Neural cell (in vitro differentiated cells): Measurements from ENCODE around the gene ADPRM. TPM values are rescaled to one million over a fixed set of nuclear protein-coding genes. Genes with fewer than 3 reads are reported as not detected.

Experiments used
- H2AFZ ChIP-seq: fragments of 200-600, 300-800 bp; sonication (generic), shearing (Covaris generic); 2 replicates; pipeline ENCODE4 v1.6.0; 2014; ENCODE audit warnings: low read depth, mild to moderate bottlenecking, antibody characterized with exemption, low read length, moderate library complexity
- H3F3A ChIP-seq: fragments of 200-600 bp; shearing (Covaris generic); 2 replicates; pipeline ENCODE4 v1.6.1; 2016; ENCODE audit warnings: mild to moderate bottlenecking, moderate library complexity, mixed read lengths, antibody characterized with exemption, low read length; ENCODE audit not compliant: insufficient read depth, poor library complexity, severe bottlenecking
- H3K27ac ChIP-seq: fragments of 200-600, 300-800 bp; sonication (generic), shearing (Covaris generic); 2 replicates; pipeline ENCODE4 v1.5.1; 2014; ENCODE audit warnings: mild to moderate bottlenecking, low read length, moderate library complexity
- H3K27me3 ChIP-seq: fragments of 300-800, 200-600 bp; sonication (generic), shearing (Covaris generic); 2 replicates; pipeline ENCODE4 v1.6.0; 2014; ENCODE audit warnings: mild to moderate bottlenecking, low read depth, low read length, moderate library complexity; ENCODE audit not compliant: insufficient read depth
- H3K36me3 ChIP-seq: fragments of 300-800, 200-600 bp; sonication (generic), shearing (Covaris generic); 2 replicates; pipeline ENCODE4 v1.5.1; 2014; ENCODE audit warnings: mild to moderate bottlenecking, antibody characterized with exemption, low read length, moderate library complexity; ENCODE audit not compliant: insufficient read depth
- H3K4me2 ChIP-seq: fragments of 300-800, 200-600 bp; sonication (generic), shearing (Covaris generic); 2 replicates; pipeline ENCODE4 v1.6.0; 2014; ENCODE audit warnings: mild to moderate bottlenecking, low read length
- H3K4me3 ChIP-seq: fragments of 300-800, 200-600 bp; sonication (generic), shearing (Covaris generic); 2 replicates; pipeline ENCODE4 v1.5.1; 2014; ENCODE audit warnings: mild to moderate bottlenecking, low read length, moderate library complexity
- H3K79me2 ChIP-seq: fragments of 200-600 bp; shearing (Covaris generic); replicated peaks from 2 replicates; pipeline ENCODE4 v1.6.0; 2014; ENCODE audit warnings: mild to moderate bottlenecking, low read length, moderate library complexity; ENCODE audit not compliant: insufficient read depth
- H3K9ac ChIP-seq: fragments of 300-800, 200-600 bp; sonication (generic), shearing (Covaris generic); 2 replicates; pipeline ENCODE4 v1.6.1; 2016; ENCODE audit warnings: mild to moderate bottlenecking, low read length, mixed read lengths
- H3K9me2 ChIP-seq: fragments of 200-600 bp; shearing (Covaris generic); 2 replicates; pipeline ENCODE4 v1.6.1; 2016; ENCODE audit warnings: mild to moderate bottlenecking, low read length, mixed read lengths; ENCODE audit not compliant: insufficient read depth
- H3K9me3 ChIP-seq: fragments of 200-600, 300-800 bp; sonication (generic), shearing (Covaris generic); 2 replicates; pipeline ENCODE4 v1.6.1; 2016; ENCODE audit warnings: mild to moderate bottlenecking, mixed run types, low read length, moderate library complexity, mixed read lengths
- H4K20me1 ChIP-seq: fragments of 200-600 bp; shearing (Covaris generic); 2 replicates; pipeline ENCODE4 v1.6.1; 2016; ENCODE audit warnings: mild to moderate bottlenecking, mixed run types; ENCODE audit not compliant: insufficient read depth
- CTCF ChIP-seq: fragments of 450-650 bp; IDR thresholded peaks from 2 replicates; pipeline ENCODE4 v1.5.1; 2014; ENCODE audit warnings: antibody characterized with exemption, mild to moderate bottlenecking, moderate library complexity; ENCODE audit not compliant: poor library complexity, severe bottlenecking
- EP300 ChIP-seq: fragments of 450-650 bp; conservative IDR thresholded peaks from 2 replicates; pipeline ENCODE4 v1.6.1; 2014; ENCODE audit warnings: antibody characterized with exemption, mild to moderate bottlenecking, moderate library complexity; ENCODE audit not compliant: poor library complexity, severe bottlenecking
- EZH2 ChIP-seq: fragments of 200-600, 300-800 bp; shearing (Covaris generic), sonication (generic); IDR thresholded peaks from 2 replicates; pipeline ENCODE4 v1.6.1; 2014; ENCODE audit warnings: antibody characterized with exemption, low read length, borderline replicate concordance, mild to moderate bottlenecking; ENCODE audit not compliant: insufficient read depth, poor library complexity, severe bottlenecking
- MXI1 ChIP-seq: fragments of 450-650 bp; conservative IDR thresholded peaks from 2 replicates; pipeline ENCODE4 v1.6.1; 2014; ENCODE audit warnings: antibody characterized with exemption, mild to moderate bottlenecking; ENCODE audit not compliant: poor library complexity, severe bottlenecking
- POLR2AphosphoS5 ChIP-seq: IDR thresholded peaks from 2 replicates; pipeline ENCODE4 v1.6.1; 2012
- RAD21 ChIP-seq: fragments of 450-650 bp; conservative IDR thresholded peaks from 2 replicates; pipeline ENCODE4 v1.6.1; 2014; ENCODE audit warnings: antibody characterized with exemption, mild to moderate bottlenecking, moderate library complexity
- REST ChIP-seq: IDR thresholded peaks from 2 replicates; pipeline ENCODE4 v1.6.1; 2012; ENCODE audit warnings: borderline replicate concordance
- SMC3 ChIP-seq: fragments of 450-650 bp; conservative IDR thresholded peaks from 2 replicates; pipeline ENCODE4 v1.6.1; 2014; ENCODE audit warnings: antibody characterized with exemption, mild to moderate bottlenecking, moderate library complexity; ENCODE audit not compliant: poor library complexity
- TAF1 ChIP-seq: IDR thresholded peaks from 2 replicates; pipeline ENCODE4 v1.6.1; 2012; ENCODE audit warnings: low read depth
- polyA plus RNA-seq: library from polyadenylated mRNA; depleted of rRNA; stranded (reverse); fragments of >200 nt; gene quantifications from 2 replicates; pipeline ENCODE4 v1.2.3, GENCODE V29; 2014

Gene ADPRM
- polyA plus RNA-seq, 1 donor from 2014 or later: 19.2 TPM

- Histone ChIP-seq H3K36me3 (no peaks in the 10 kb centered on the region), H3K9me2 (no peaks in the 10 kb centered on the region), H3K4me2 (no peak overlapping the region), H3K79me2 (no peaks in the 10 kb centered on the region), H3K27ac (no peak overlapping the region), H2AFZ (no peak overlapping the region), H3F3A (no peaks in the 10 kb centered on the region), H3K9ac (no peak overlapping the region), H3K9me3 (no peaks in the 10 kb centered on the region), H4K20me1 (no peaks in the 10 kb centered on the region), H3K4me3 (no peak overlapping the region), H3K27me3 (no peaks in the 10 kb centered on the region)
- no peak for TF ChIP-seq POLR2AphosphoS5
- no peak for TF ChIP-seq EZH2
- no peak for TF ChIP-seq SMC3
- TF ChIP-seq RAD21: no peak
- no peak for TF ChIP-seq MXI1
- no peak for TF ChIP-seq TAF1
- TF ChIP-seq CTCF: no peak
- TF ChIP-seq EP300: no peak
- no peak for TF ChIP-seq REST
Observed at GRCh38 chr17:10739386-10739785, 42.0 kb downstream of the ADPRM start.

- H4K20me1 ChIP-seq: no peaks in the 10 kb centered on the region
- H2AFZ ChIP-seq: no peak overlapping the region
- no peaks in the 10 kb centered on the region for H3K9me2 ChIP-seq
- no peaks in the 10 kb centered on the region for H3K27me3 ChIP-seq
- no peak overlapping the region for H3K4me3 ChIP-seq
- no peak overlapping the region for H3K9ac ChIP-seq
- no peaks in the 10 kb centered on the region for H3F3A ChIP-seq
- H3K4me2 ChIP-seq: no peak overlapping the region
- H3K27ac ChIP-seq: no peak overlapping the region
- no peaks in the 10 kb centered on the region for H3K36me3 ChIP-seq
- no peaks in the 10 kb centered on the region for H3K79me2 ChIP-seq
- no peaks in the 10 kb centered on the region for H3K9me3 ChIP-seq
- no peak for TF ChIP-seq RAD21
- TF ChIP-seq EP300: no peak
- TF ChIP-seq TAF1: no peak
Observed at GRCh38 chr17:10741416-10742135, 44.2 kb downstream of the ADPRM start.
